Activated CD8-positive, alpha-beta memory T cell treated with anti-CD3 and anti-CD28 coated beads, Interleukin-2, amount 50 U/mL, for 1 hour (primary cell): ENCODE data around the gene SOX4.

Source experiments
- DNase-seq: peaks from one replicate; pipeline ENCODE4 v3.0.0-alpha.2; 2020; ENCODE audit errors: extremely low read depth

The SOX4 gene

GRCh38 chr6:21593927-21594415, 420 bp downstream of the SOX4 start:
- DNase-seq, result no peak

- DNase-seq, result no peak
These were observed 1.1 kb downstream of the SOX4 start for GRCh38 chr6:21594416-21595281.

- no peak for DNase-seq
These were observed 2.0 kb downstream of the SOX4 start for GRCh38 chr6:21595285-21596144.

DNA sequence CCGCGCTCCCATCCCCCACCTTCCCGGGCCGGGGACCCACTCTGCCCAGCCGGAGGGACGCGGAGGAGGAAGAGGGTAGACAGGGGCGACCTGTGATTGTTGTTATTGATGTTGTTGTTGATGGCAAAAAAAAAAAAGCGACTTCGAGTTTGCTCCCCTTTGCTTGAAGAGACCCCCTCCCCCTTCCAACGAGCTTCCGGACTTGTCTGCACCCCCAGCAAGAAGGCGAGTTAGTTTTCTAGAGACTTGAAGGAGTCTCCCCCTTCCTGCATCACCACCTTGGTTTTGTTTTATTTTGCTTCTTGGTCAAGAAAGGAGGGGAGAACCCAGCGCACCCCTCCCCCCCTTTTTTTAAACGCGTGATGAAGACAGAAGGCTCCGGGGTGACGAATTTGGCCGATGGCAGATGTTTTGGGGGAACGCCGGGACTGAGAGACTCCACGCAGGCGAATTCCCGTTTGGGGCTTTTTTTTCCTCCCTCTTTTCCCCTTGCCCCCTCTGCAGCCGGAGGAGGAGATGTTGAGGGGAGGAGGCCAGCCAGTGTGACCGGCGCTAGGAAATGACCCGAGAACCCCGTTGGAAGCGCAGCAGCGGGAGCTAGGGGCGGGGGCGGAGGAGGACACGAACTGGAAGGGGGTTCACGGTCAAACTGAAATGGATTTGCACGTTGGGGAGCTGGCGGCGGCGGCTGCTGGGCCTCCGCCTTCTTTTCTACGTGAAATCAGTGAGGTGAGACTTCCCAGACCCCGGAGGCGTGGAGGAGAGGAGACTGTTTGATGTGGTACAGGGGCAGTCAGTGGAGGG, 2.8 kb downstream of the SOX4 start:
- DNase-seq, result no peak

DNA sequence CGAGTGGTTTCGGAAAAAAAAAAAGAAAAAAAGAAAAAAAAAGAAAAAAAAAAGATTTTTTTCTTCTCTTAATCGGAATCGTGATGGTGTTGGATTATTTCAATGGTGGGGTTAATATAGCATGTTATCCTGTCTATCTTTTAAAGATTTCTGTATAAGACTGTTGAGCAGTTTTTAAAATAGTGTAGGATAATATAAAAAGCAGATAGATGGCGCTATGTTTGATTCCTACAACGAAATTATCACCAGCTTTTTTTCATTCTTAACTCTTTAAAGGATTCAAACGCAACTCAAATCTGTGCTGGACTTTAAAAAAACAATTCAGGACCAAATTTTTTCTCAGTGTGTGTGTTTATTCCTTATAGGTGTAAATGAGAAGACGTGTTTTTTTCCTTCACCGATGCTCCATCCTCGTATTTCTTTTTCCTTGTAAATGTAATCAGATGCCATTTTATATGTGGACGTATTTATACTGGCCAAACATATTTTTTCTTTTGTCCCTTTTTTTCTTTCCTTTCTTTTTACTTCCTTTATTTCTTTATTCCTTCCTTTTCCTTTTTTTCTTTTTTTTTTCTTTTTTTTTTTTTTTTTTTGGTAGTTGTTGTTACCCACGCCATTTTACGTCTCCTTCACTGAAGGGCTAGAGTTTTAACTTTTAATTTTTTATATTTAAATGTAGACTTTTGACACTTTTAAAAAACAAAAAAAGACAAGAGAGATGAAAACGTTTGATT, 3.6 kb downstream of the SOX4 start:
- no peak for DNase-seq

DNA sequence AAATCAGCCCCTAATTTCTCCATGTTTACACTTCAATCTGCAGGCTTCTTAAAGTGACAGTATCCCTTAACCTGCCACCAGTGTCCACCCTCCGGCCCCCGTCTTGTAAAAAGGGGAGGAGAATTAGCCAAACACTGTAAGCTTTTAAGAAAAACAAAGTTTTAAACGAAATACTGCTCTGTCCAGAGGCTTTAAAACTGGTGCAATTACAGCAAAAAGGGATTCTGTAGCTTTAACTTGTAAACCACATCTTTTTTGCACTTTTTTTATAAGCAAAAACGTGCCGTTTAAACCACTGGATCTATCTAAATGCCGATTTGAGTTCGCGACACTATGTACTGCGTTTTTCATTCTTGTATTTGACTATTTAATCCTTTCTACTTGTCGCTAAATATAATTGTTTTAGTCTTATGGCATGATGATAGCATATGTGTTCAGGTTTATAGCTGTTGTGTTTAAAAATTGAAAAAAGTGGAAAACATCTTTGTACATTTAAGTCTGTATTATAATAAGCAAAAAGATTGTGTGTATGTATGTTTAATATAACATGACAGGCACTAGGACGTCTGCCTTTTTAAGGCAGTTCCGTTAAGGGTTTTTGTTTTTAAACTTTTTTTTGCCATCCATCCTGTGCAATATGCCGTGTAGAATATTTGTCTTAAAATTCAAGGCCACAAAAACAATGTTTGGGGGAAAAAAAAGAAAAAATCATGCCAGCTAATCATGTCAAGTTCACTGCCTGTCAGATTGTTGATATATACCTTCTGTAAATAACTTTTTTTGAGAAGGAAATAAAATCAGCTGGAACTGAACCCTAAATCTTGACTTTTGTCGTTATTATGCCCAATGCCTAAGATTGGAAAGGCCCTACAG, 4.5 kb downstream of the SOX4 start:
- no peak for DNase-seq

DNA sequence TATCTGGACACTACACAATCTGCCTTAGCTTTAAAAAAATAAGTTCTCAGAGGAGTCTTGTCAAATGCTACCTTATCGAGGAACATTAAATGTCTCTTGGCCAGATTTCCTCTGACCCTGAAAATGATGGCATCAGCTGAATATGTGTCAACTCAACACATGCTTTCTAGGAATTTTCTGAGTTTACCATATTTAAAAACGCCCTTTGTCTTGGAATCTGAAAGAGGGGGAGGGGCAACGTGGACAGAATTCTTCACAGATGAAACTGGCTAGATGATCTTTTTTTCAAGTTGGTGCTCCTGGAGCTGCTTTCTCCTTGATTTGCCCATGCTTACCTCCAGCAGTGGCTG, 5.1 kb downstream of the SOX4 start:
- DNase-seq, result no peak

DNA sequence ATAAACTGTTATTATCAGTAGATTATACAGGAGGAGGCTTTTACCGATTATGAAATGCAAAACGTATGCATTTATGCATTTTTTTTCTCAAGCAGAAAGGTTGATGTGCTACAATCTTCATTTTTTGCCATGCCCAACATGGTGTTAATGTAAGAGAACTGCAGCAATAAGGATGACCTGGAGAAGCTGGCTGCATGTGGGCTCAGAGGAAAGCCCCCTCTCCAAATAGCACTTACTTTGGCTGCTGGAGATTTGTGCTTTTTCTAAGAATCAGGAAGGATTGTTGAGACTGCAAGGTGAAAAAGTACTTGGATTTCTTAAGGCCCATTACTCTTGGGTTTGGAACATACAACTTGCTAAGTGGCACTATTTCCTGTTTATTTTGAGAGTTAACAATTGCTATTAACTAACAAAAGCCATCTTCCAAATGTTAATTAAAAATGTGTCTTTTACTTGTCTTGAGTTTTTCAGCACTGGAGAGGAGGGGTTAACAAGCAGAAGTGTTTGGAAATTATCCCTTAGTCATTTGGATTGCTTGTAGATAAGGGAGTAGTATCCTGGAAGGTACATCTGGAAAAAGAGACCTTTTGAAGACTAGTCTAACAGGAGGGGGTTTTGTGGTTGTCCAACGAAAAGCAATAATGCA, 5.6 kb downstream of the SOX4 start:
- DNase-seq, result no peak

GRCh38 chr6:21601339-21601923, 7.9 kb downstream of the SOX4 start:
- DNase-seq, result no peak

- DNase-seq, result no peak
These were observed 8.4 kb downstream of the SOX4 start for GRCh38 chr6:21601932-21602390.

- DNase-seq, result no peak
These were observed 9.8 kb downstream of the SOX4 start for GRCh38 chr6:21603082-21603952.

DNA sequence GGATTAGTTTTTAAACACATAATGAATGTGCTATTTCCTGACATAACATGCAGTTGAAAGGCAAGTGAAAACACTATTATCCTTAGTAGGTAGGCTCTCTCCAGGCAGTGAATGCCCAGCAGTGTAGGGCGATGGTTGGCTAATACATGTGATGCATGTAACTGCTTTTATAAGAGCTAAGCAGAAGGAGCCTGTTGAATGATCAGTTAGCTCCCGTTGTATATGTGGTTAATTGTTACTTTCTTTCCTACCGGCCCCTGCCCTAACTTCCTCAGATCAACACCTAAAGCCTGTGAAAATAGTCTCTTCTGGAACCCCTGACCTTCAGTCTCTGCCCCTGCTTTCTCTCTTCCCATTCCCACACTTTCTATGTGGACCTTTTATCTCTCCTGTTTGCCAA, 10.5 kb downstream of the SOX4 start:
- no peak for DNase-seq

DNA sequence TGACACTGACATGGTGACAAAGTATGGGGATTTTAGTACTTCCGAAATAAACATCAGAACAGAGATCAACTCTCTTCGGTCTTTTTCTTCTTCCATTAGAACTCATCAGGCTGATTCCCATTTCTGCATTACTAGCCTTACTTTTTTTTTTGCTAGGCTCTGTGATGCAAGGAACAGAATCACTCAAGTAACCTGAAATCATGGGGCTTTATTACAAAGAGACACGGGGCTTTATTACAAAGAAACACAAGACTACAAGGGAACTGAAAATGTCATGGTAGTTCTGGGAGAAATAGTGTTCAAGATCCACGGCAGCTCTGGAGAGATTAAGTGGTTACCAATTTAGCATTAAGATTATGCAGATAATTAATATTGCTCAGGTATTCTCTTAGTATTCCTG, 11.6 kb downstream of the SOX4 start:
- no peak for DNase-seq

- DNase-seq, result no peak
These were observed 15.1 kb downstream of the SOX4 start for GRCh38 chr6:21608601-21609000.

DNA sequence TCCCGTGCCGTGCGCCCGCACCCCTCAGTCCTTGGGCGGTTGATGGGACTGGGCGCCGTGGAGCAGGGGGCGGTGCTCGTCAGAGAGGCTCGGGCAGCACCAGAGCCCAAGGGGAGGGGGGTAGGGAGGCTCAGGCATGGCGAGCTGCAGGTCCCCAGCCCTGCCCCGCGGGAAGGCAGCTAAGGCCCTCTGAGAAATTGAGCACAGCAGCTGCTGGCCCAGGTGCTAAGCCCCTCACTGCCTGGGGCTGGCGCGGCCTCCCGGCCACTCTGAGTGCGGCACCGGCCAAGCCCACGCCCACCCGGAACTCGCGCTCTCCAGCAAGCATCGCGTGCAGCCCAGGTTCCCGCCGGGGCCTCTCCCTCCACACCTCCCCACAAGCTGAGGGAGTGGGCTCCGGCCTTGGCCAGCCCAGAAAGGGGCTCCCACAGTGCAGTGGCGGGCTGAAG, 16.4 kb downstream of the SOX4 start:
- DNase-seq, result no peak

DNA sequence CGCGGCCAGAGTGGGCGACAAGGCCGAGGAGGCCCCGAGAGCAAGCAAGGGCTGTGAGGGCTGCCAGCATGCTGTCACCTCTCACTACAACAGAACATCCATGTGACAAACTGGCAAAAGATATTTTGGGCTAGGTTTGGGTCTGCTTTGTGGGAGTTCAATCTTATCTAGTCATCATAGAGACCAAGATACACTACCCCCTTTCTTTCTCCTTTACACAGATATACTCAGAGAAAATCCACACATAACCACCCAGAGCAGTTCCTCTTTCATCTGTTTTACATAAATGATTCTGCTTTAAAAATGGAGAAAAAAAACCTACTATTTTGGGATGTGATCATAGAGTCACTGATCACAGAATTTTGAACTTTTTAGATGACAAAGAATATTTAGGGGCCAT, 16.8 kb downstream of the SOX4 start:
- DNase-seq, result no peak

- DNase-seq, result no peak
These were observed 17.9 kb downstream of the SOX4 start for GRCh38 chr6:21611485-21611884.

DNA sequence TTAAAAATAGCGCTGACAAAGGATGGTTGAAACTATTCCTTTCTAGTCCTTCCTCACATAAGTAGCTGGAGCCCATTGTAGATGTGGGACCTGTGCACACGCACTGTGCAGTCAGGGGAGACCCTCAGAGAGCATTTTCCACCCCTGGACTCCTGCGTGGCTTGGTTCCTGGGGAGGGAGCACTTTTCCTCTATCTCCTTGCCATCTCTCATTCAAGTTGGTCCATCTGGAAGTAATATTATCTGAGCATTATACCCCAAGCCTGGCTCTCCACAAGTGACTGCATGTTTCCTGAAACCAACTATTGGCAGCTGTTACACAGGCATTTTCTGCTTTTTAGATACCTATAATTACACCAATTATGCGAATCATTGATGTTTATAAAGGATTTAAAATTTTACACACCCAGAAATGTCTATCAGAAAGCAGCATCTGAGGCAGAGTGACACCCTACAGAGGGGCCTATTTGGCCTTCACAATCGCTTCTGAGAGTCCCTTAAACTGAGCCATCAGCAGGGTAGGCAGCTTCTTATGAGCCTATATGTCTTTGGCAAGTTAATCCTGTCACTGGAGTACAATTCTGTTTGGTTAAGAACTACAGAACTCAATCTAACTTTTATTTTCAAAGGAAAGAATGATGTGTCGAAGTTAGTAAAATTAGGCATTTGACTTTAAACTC, 18.7 kb downstream of the SOX4 start:
- no peak for DNase-seq
